Thoracic aorta (tissue), 2 donors: ENCODE data around the gene UFSP1. TPM values are rescaled to one million over a fixed set of nuclear protein-coding genes. Genes with fewer than 3 reads are reported as not detected.
"Not testable (repeated sequence)": the region's sequence is repeated elsewhere in the genome, so short reads cannot be mapped to it uniquely, and the experiment has no call there.

Experiments
- ATAC-seq: fragments of 150-250 bp; one replicate; pipeline ENCODE4 v1.8.0; 2017; ENCODE audit warnings: low read depth; ENCODE audit not compliant: insufficient number of reproducible peaks, low FRiP score
- DNase-seq: peaks from one replicate; pipeline ENCODE4 v3.0.0-alpha.2; 2020; ENCODE audit warnings: low spot score
- H3K27ac ChIP-seq, 2 donors: fragments of 200-600 bp; sonication (generic); 1 replicate in 1 of 2; 2 replicates in 1 of 2; pipeline ENCODE4 v1.5.1; 2016; ENCODE audit warnings: mild to moderate bottlenecking in 2 of 2, moderate library complexity in 2 of 2
- H3K27me3 ChIP-seq: fragments of 200-600 bp; sonication (generic); replicated peaks from 2 replicates; pipeline ENCODE4 v1.6.0; 2016; ENCODE audit warnings: mild to moderate bottlenecking; ENCODE audit not compliant: insufficient read depth
- H3K36me3 ChIP-seq: fragments of 200-600 bp; sonication (generic); one replicate; pipeline ENCODE4 v1.5.1; 2016
- H3K4me1 ChIP-seq, 2 donors: fragments of 200-600 bp; sonication (generic); 1 replicate in 1 of 2; 2 replicates in 1 of 2; pipeline versions ENCODE4 v1.5.1 to v1.6.0; 2016; ENCODE audit warnings: low read depth in 2 of 2, mild to moderate bottlenecking in 1 of 2; ENCODE audit not compliant: control insufficient read depth in 1 of 2
- H3K4me3 ChIP-seq: fragments of 200-600 bp; sonication (generic); 2 replicates; pipeline ENCODE4 v1.5.1; 2016; ENCODE audit warnings: mild to moderate bottlenecking
- H3K9me3 ChIP-seq: fragments of 200-600 bp; sonication (generic); 2 replicates; pipeline ENCODE4 v1.5.1; 2016
- total RNA-seq, 2 donors: library from RNA; depleted of rRNA; stranded (reverse); fragments of >200 nt; gene quantifications; one replicate each; pipeline versions ENCODE4 v1.1.0 to v1.2.3, GENCODE V29; 2016
- TF ChIP-seq, protein P1 (sequence below): fragments of 200-600 bp; sonication (generic); IDR thresholded peaks from one replicate; pipeline ENCODE4 v1.5.1; 2019; ENCODE audit warnings: antibody characterized with exemption

UFSP1 gene
- total RNA-seq, 2 donors from 2014 or later: 2.7 to 4.1 TPM

DNA sequence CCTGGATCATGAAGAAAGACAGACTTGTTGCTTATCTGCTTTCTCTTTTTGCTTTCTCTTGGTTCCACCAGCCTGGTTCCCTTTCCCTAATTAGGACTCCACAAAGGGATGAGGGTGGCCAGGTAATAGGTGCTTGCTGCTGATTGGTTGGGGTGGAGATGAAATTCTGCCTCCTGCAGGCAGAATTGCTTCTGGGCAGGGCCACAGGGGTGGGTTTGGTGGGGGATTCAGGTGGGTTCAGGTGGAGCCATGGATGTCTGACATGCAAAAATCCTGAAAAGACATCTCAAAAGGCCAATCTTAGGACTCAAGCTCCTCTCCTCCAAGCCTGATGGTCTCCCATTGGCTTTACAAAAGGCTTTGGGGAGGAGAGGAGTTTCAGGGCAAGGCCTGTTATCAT lies 31.5 kb upstream of the UFSP1 start:
- no peaks in the 10 kb centered on the region for H3K36me3 ChIP-seq
- TF ChIP-seq, protein P1, sequence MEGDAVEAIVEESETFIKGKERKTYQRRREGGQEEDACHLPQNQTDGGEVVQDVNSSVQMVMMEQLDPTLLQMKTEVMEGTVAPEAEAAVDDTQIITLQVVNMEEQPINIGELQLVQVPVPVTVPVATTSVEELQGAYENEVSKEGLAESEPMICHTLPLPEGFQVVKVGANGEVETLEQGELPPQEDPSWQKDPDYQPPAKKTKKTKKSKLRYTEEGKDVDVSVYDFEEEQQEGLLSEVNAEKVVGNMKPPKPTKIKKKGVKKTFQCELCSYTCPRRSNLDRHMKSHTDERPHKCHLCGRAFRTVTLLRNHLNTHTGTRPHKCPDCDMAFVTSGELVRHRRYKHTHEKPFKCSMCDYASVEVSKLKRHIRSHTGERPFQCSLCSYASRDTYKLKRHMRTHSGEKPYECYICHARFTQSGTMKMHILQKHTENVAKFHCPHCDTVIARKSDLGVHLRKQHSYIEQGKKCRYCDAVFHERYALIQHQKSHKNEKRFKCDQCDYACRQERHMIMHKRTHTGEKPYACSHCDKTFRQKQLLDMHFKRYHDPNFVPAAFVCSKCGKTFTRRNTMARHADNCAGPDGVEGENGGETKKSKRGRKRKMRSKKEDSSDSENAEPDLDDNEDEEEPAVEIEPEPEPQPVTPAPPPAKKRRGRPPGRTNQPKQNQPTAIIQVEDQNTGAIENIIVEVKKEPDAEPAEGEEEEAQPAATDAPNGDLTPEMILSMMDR: no peak
- H3K4me3 ChIP-seq: no peak overlapping the region
- H3K9me3 ChIP-seq: no peaks in the 10 kb centered on the region
- DNase-seq: no peak
- H3K27ac ChIP-seq: no peak overlapping the region
- H3K4me1 ChIP-seq: peaks cover 0 to 6% of the 10 kb centered on the region in 2 donors
- H3K27me3 ChIP-seq: no peaks in the 10 kb centered on the region
- ATAC-seq: no peak

DNA sequence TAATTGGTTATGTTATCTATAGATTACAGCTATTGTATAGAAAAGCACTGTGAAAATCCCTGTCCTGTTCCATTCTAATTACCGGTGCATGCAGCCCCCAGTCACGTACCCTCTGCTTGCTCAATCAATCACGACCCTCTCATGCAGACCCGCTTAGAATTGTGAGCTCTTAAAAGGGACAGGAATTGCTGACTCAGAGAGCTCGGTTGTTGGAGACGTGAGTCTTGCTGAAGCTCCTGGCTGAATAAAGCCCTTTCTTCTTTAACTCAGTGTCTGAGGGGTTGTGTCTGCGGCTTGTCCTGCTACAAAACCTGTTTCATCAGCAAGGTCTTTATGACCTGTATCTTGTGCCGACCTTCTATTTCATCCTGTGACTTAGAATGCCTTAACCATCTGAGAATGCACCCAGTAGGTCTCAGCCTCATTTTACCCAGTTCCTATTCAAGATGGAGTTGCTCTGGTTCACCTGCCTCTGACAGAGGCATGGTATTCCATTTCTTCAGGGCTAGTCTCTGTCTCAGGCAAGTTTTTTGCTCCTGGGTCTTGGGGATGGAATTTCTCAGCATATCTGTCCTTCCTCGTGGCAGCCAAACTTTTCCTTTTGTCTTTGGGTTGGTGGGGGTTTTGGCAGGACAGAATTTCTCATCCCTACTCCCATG lies 30.4 kb upstream of the UFSP1 start:
- not testable (repeated sequence) for H3K4me1 ChIP-seq, DNase-seq, H3K4me3 ChIP-seq, H3K27me3 ChIP-seq, H3K27ac ChIP-seq, H3K36me3 ChIP-seq, ATAC-seq, H3K9me3 ChIP-seq

DNA sequence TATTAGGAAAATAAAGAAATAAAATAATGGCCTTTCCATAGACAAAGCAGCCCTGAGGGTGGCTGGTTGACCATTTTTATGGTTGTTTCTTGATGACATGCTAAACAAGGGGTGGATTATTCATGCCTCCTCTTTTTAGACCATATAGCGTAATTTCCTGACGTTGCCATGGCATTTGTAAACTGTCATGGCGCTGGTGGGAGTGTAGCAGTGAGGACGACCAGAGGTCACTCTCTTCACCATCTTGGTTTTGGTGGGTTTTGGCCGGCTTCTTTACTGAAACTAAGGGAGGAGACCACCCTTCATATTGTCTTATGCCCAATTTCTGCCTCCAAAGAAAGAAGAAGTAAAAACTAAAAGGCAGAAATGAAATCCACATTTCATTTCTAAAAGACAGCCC lies 29.8 kb upstream of the UFSP1 start:
- not testable (repeated sequence) for DNase-seq, H3K27me3 ChIP-seq, H3K9me3 ChIP-seq

DNA sequence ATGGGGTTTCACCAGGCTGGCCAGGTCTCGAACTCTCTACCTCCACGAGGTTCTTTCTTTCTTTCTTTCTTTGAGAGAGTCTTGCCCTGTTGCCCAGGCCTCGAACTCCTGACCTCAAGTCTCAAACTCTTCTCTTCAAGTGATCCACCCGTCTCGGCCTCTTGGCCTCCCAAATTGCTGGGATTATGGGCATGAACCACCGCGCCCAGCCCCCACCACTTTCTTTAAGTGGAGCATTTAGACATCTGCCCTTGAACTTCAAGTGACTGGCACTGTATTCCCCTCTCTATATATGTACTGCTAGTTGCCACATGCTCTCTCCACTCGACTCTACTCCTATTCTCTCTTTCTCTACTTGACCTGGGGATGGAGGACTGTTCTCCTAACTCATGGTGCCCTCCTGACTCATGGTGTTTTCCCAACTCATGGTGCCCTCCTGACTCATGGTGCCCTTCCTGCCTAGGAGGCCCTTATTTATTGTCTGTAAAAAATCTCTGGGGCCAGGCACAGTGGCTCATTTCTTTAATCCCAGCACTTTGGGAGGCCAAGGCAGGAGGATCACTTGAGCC lies 25.4 kb upstream of the UFSP1 start:
- TF ChIP-seq, protein P1: no peak
- no peaks in the 10 kb centered on the region for H3K9me3 ChIP-seq
- no peak overlapping the region for H3K4me3 ChIP-seq
- no peak for ATAC-seq
- H3K36me3 ChIP-seq: no peaks in the 10 kb centered on the region
- no peaks in the 10 kb centered on the region for H3K27me3 ChIP-seq
- H3K4me1 ChIP-seq: peaks cover 0 to 6% of the 10 kb centered on the region in 2 donors
- H3K27ac ChIP-seq: no peak overlapping the region
- DNase-seq: no peak

More for the DNA sequence above, 29.8 kb upstream of the UFSP1 start:
- H3K27ac ChIP-seq, H3K36me3 ChIP-seq, H3K4me1 ChIP-seq, ATAC-seq, H3K4me3 ChIP-seq: not testable (repeated sequence)

DNA sequence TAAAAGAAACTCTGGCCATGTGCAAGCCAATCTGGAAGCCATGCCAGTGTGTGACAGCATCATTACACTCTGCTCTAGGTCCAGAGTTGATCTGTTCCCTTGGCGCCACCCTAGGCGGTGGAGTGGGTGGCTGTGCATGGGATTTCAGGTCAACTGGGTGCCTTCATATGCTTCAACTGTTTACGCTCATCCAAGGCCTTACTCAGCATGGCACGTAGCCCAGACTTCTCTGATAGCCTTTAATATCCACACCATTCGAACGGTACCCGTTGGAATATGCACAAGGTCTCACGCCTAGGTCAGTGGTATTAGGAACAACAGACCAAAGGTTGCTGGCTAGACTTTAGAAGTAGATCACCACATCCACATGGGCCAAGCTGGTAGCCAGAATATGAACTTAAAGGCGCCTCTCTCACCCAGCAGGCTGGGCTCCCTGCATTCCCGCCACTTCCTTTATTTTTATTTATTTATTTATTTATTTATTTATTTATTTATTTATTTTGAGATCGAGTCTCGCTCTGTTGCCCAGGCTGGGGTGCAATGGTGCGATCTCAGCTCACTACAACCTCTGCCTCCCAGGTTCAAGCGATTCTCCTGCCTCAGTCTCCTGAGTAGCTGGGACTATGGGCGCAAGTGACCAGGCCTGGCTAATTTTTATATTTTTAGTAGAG lies 24.8 kb upstream of the UFSP1 start:
- H3K4me3 ChIP-seq: no peak overlapping the region
- DNase-seq (no peak), ATAC-seq (no peak)
- no peak overlapping the region for H3K27ac ChIP-seq
- no peaks in the 10 kb centered on the region for H3K27me3 ChIP-seq
- TF ChIP-seq, protein P1: no peak
- no peaks in the 10 kb centered on the region for H3K36me3 ChIP-seq
- peaks cover 0 to 6% of the 10 kb centered on the region in 2 donors for H3K4me1 ChIP-seq
- H3K9me3 ChIP-seq: no peaks in the 10 kb centered on the region

DNA sequence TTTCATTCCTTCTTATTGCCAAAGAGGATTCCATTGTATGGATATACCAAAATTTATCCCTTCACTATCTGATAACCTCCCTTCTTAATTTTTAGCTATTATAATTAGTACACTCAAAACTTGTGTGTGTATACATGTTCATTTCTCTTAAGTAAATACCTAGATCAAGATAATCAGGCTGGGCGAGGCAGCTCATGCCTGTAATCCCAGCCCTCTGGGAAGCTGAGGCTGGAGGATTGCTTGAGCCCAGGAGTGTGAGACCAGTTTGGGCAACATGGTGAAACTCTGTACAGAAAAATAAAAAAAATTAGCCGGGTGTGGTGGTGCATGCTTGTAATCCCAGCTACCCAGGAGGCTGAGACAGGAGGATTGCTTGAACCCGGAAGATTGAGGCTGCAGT lies 22.0 kb upstream of the UFSP1 start:
- Histone ChIP-seq H3K27me3 (no peaks in the 10 kb centered on the region), H3K36me3 (no peaks in the 10 kb centered on the region), H3K27ac (no peak overlapping the region), H3K9me3 (no peaks in the 10 kb centered on the region), H3K4me3 (no peak overlapping the region), H3K4me1 (peaks cover 0 to 5% of the 10 kb centered on the region in 2 donors)
- TF ChIP-seq, protein P1: no peak
- no peak for DNase-seq
- ATAC-seq: no peak

DNA sequence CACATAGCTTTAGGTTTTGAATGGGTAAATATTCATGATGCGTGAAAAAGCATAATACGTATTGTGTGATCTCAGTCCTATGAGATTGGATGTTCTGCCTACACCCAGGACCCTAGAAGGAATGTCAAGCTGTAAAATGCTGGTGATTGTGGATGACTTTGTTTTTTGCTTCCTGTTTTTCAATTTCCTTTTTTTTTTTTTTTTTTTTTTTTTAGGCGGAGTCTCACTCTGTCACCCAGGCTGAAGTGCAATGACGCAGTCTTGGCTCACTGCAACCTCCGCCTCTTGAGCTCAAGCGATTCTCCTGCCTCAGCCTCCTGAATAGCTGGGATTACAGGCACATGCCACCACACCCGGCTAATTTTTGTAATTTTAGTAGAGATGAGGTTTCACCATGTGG lies 20.9 kb upstream of the UFSP1 start:
- not testable (repeated sequence) for DNase-seq, H3K27ac ChIP-seq, H3K27me3 ChIP-seq, H3K36me3 ChIP-seq, H3K4me1 ChIP-seq, H3K4me3 ChIP-seq, H3K9me3 ChIP-seq, ATAC-seq
